Neural progenitor cell (in vitro differentiated cells): Measurements from ENCODE around the gene BEST3. TPM values are rescaled to one million over a fixed set of nuclear protein-coding genes. Genes with fewer than 3 reads are reported as not detected.
A peak's percentile ranks its signal among the peaks of the same experiment; 100 is the strongest.

Experiments
- DNase-seq: peaks from one replicate; pipeline ENCODE4 v3.0.0-alpha.2; 2016; ENCODE audit warnings: low spot score
- H2AFZ ChIP-seq: fragments of 200-600 bp; sonication (generic); replicated peaks from 2 replicates; pipeline ENCODE4 v1.6.1; 2016; ENCODE audit warnings: antibody characterized with exemption
- H3F3A ChIP-seq: fragments of 200-600 bp; sonication (generic); 2 replicates; pipeline ENCODE4 v1.6.1; 2016; ENCODE audit warnings: antibody characterized with exemption, low read depth
- H3K27ac ChIP-seq: fragments of 200-600 bp; sonication (generic); 2 replicates; pipeline ENCODE4 v1.5.1; 2016; ENCODE audit warnings: mild to moderate bottlenecking
- H3K27me3 ChIP-seq: fragments of 200-600 bp; sonication (generic); 2 replicates; pipeline ENCODE4 v1.6.1; 2016; ENCODE audit warnings: mild to moderate bottlenecking, moderate library complexity
- H3K36me3 ChIP-seq: fragments of 200-600 bp; sonication (generic); 2 replicates; pipeline ENCODE4 v1.5.1; 2016
- H3K4me1 ChIP-seq: fragments of 200-600 bp; sonication (generic); 2 replicates; pipeline ENCODE4 v1.6.1; 2016; ENCODE audit warnings: mixed run types
- H3K4me2 ChIP-seq: fragments of 200-600 bp; sonication (generic); 2 replicates; pipeline ENCODE4 v1.6.1; 2016
- H3K4me3 ChIP-seq: fragments of 200-600 bp; sonication (generic); 2 replicates; pipeline ENCODE4 v1.5.1; 2016
- H3K79me2 ChIP-seq: fragments of 200-600 bp; sonication (generic); 2 replicates; pipeline ENCODE4 v1.6.1; 2016; ENCODE audit warnings: low read depth
- H3K9ac ChIP-seq: fragments of 200-600 bp; sonication (generic); 2 replicates; pipeline ENCODE4 v1.6.1; 2016
- H3K9me3 ChIP-seq: fragments of 200-600 bp; sonication (generic); 2 replicates; pipeline ENCODE4 v1.5.1; 2016; ENCODE audit warnings: low read depth
- H4K20me1 ChIP-seq: fragments of 200-600 bp; sonication (generic); 2 replicates; pipeline ENCODE4 v1.6.1; 2016; ENCODE audit warnings: low read depth
- H3K27ac Mint-ChIP-seq: 3 replicates; pipeline ENCODE4 v1.8.0; 2021; ENCODE audit warnings: mixed read lengths
- H3K27me3 Mint-ChIP-seq: 2 replicates; pipeline ENCODE4 v1.8.0; 2022; ENCODE audit warnings: low read depth, mild to moderate bottlenecking, inconsistent platforms, moderate library complexity, mixed read lengths; ENCODE audit not compliant: insufficient read depth
- H3K36me3 Mint-ChIP-seq: 3 replicates; pipeline ENCODE4 v1.8.0; 2021; ENCODE audit warnings: mixed read lengths
- H3K4me1 Mint-ChIP-seq: 3 replicates; pipeline ENCODE4 v1.8.0; 2021; ENCODE audit warnings: mixed read lengths
- H3K4me3 Mint-ChIP-seq: 3 replicates; pipeline ENCODE4 v1.8.0; 2021; ENCODE audit warnings: mild to moderate bottlenecking, moderate library complexity, mixed read lengths
- H3K9me3 Mint-ChIP-seq: 3 replicates; pipeline ENCODE4 v1.8.0; 2020; ENCODE audit warnings: mixed read lengths
- EZH2 ChIP-seq: fragments of 200-600 bp; sonication (generic); IDR thresholded peaks from 2 replicates; pipeline ENCODE4 v1.6.1; 2017; ENCODE audit warnings: antibody characterized with exemption, mild to moderate bottlenecking, moderate library complexity
- EZH2phosphoT487 ChIP-seq: fragments of 200-600 bp; sonication (generic); IDR thresholded peaks from 2 replicates; pipeline ENCODE4 v1.6.1; 2017; ENCODE audit warnings: antibody characterized with exemption
- total RNA-seq: library from RNA; depleted of rRNA; stranded (reverse); fragments of >200 nt; gene quantifications from 2 replicates; pipeline ENCODE4 v1.2.3, GENCODE V29; 2015; ENCODE audit warnings: low replicate concordance
- TF ChIP-seq, protein P1 (sequence below): fragments of 200-600 bp; sonication (generic); IDR thresholded peaks from 2 replicates; pipeline ENCODE4 v1.5.1; 2017; ENCODE audit warnings: antibody characterized with exemption, mild to moderate bottlenecking

The BEST3 gene
- not detected in 2 replicates for total RNA-seq

DNA sequence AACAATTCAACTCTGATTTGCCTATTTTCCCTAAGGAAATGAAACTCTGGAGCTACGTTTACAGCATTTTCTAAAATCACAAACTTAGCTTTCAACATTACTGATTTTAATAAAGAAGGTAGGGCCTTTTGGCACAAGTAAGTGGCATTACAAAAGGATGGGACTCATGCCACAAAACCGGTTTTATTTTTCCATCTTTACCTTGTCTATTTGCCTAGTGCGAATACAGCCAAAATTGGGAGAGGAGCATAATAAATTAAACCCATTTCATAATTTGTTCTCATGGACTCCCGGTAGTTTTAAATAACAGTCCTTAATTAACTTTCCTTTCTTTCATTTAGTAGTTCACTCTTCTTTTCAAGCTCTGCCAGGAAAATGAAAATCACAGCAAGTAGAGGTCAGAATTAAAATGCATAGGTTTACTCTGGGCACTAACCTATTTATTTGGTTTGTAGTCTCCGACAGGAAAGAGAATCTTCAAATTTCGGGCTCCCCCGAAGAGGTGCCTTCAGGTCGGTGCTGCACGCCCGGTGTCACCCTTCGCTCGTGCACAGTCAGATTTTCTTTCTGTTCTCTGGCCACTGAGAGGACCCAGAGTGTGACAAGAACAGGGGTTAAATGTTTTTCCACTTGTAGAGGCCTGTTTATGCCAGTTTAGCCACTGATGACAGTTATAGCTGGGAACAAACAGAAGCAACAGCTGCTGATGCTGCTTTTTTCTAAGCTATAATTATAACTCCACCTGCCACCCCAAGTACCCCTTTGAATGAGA is at the start of gene BEST3:
Gene BEST3, minus strand, starts transcription at position 535 of the 772 bp plus-strand sequence. CDS start 1,505 bp downstream, outside the sequence.
- H4K20me1 ChIP-seq: no peaks in the 10 kb centered on the region
- Mint-ChIP-seq H3K4me3 (no peak within 1 kb of the TSS), H3K27me3 (peaks cover 4% of the 10 kb centered on the region), H3K4me1 (peaks cover 3% of the 10 kb centered on the region), H3K9me3 (no peaks in the 10 kb centered on the region), H3K27ac (no peak within 1 kb of the TSS), H3K36me3 (no peaks in the 10 kb centered on the region)
- H3K36me3 ChIP-seq: no peaks in the 10 kb centered on the region
- no peak within 1 kb of the TSS for H3K9ac ChIP-seq
- H3K79me2 ChIP-seq: no peaks in the 10 kb centered on the region
- no peaks in the 10 kb centered on the region for H3K9me3 ChIP-seq
- H3F3A ChIP-seq: peaks cover 10% of the 10 kb centered on the region
- no peak for TF ChIP-seq EZH2
- TF ChIP-seq, protein P1, sequence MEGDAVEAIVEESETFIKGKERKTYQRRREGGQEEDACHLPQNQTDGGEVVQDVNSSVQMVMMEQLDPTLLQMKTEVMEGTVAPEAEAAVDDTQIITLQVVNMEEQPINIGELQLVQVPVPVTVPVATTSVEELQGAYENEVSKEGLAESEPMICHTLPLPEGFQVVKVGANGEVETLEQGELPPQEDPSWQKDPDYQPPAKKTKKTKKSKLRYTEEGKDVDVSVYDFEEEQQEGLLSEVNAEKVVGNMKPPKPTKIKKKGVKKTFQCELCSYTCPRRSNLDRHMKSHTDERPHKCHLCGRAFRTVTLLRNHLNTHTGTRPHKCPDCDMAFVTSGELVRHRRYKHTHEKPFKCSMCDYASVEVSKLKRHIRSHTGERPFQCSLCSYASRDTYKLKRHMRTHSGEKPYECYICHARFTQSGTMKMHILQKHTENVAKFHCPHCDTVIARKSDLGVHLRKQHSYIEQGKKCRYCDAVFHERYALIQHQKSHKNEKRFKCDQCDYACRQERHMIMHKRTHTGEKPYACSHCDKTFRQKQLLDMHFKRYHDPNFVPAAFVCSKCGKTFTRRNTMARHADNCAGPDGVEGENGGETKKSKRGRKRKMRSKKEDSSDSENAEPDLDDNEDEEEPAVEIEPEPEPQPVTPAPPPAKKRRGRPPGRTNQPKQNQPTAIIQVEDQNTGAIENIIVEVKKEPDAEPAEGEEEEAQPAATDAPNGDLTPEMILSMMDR: no peak
- no peak for TF ChIP-seq EZH2phosphoT487
- H3K4me1 ChIP-seq: peaks cover 60% of the 10 kb centered on the region
- no peak within 1 kb of the TSS for H3K4me2 ChIP-seq
- no peak within 1 kb of the TSS for H3K4me3 ChIP-seq
- peak within 1 kb of the TSS; percentile 64 for H2AFZ ChIP-seq
- no peak for DNase-seq
- H3K27me3 ChIP-seq: no peaks in the 10 kb centered on the region
- no peak within 1 kb of the TSS for H3K27ac ChIP-seq

DNA sequence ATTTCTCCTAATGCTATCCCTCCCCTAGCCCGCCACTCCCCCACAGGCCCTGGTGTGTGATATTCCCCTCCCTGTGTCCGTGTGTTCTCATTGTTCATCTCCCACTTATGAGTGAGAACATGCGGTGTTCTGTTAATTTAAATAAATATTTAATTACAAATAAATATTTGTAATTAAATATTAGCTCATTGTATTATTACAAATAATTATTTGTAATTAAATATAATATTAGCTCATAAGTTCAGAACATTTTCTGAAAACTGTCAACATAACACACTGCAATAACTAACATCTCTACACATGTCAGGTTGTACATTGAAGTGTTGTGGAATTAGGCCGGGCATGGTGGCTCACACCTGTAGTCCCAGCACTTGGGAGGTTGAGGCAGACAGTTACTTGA is 45.0 kb upstream of the BEST3 start:
- no peak overlapping the region for H3K9ac ChIP-seq
- H3K4me2 ChIP-seq: no peak overlapping the region
- Mint-ChIP-seq H3K36me3 (peaks cover 2% of the 10 kb centered on the region), H3K4me1 (peaks cover 10% of the 10 kb centered on the region), H3K27me3 (peaks cover 3% of the 10 kb centered on the region), H3K9me3 (no peaks in the 10 kb centered on the region), H3K4me3 (no peak overlapping the region), H3K27ac (no peak overlapping the region)
- no peak overlapping the region for H3K27ac ChIP-seq
- no peaks in the 10 kb centered on the region for H3K9me3 ChIP-seq
- H3K79me2 ChIP-seq: peaks cover 75% of the 10 kb centered on the region
- H3K27me3 ChIP-seq: peaks cover 12% of the 10 kb centered on the region
- H3K36me3 ChIP-seq: no peaks in the 10 kb centered on the region
- H4K20me1 ChIP-seq: peaks cover 59% of the 10 kb centered on the region
- no peak for DNase-seq
- no peak overlapping the region for H3K4me3 ChIP-seq
- H2AFZ ChIP-seq: no peak overlapping the region
- H3K4me1 ChIP-seq: peaks cover 17% of the 10 kb centered on the region
- TF ChIP-seq EZH2phosphoT487: no peak
- TF ChIP-seq, protein P1: no peak
- TF ChIP-seq EZH2: no peak
- H3F3A ChIP-seq: peaks cover 25% of the 10 kb centered on the region

- peaks cover 17% of the 10 kb centered on the region for H3K4me1 ChIP-seq
- H3K27ac Mint-ChIP-seq: no peak overlapping the region
- no peaks in the 10 kb centered on the region for H3K9me3 ChIP-seq
- H3K9me3 Mint-ChIP-seq: no peaks in the 10 kb centered on the region
- H3K4me1 Mint-ChIP-seq: peaks cover 10% of the 10 kb centered on the region
- peak overlapping the region; percentile 95 for H3K4me3 ChIP-seq
- H3K9ac ChIP-seq: peak overlapping the region; percentile 57
- no peak for TF ChIP-seq EZH2
- TF ChIP-seq, protein P1: no peak
- no peak for TF ChIP-seq EZH2phosphoT487
- H3F3A ChIP-seq: peaks cover 21% of the 10 kb centered on the region
- H3K27me3 Mint-ChIP-seq: peaks cover 7% of the 10 kb centered on the region
- no peaks in the 10 kb centered on the region for H3K36me3 ChIP-seq
- peaks cover 45% of the 10 kb centered on the region for H3K79me2 ChIP-seq
- H3K4me2 ChIP-seq: peak overlapping the region; percentile 97
- peak overlapping the region; percentile 84 for H2AFZ ChIP-seq
- H3K27me3 ChIP-seq: peaks cover 35% of the 10 kb centered on the region
- peak overlapping the region; percentile 90 for H3K4me3 Mint-ChIP-seq
- H3K36me3 Mint-ChIP-seq: peaks cover 2% of the 10 kb centered on the region
- DNase-seq: peak; percentile 87
- peaks cover 49% of the 10 kb centered on the region for H4K20me1 ChIP-seq
- H3K27ac ChIP-seq: peak overlapping the region; percentile 83
Measured at GRCh38 chr12:69739287-69740191, 40.4 kb upstream of the BEST3 start.
